ENCODE data around the gene TUBA4A. TPM values are rescaled to one million over a fixed set of nuclear protein-coding genes. Genes with fewer than 3 reads are reported as not detected.

The TUBA4A gene
- total and polyA plus RNA-seq, 2 experiments from 2014 or later: 1.6 to 6.5 TPM

DNA sequence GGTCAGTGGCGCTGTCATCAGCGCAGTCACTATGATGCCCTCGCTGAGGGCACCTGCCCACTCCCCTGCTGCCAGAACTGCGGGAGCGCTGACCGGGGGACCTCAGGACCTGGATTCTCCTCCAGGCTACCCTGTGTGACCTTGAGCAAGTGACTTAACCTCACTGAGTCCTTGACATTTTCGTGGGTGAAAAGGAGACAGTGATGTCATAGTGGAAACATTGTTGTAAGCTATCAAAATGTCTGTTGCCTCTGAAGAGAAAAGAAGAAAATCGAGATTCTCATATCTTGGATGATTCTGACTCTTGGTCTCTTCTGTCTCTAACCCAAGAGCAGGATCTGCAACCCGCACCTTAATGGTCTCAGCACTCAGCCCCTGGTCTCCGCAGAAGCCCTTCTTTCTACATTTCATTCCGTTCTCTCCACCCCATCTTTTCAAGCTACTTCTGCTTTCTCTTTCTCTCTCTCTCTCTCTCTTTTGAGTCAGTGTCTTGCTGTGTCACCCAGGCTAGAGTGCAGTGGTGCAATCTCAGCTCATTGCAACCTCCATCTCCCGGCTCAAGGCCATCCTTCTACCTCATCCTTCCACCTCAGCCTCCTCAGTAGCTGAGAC lies 978 bp upstream of the TUBA4A start:
- Histone ChIP-seq H3K4me1 (ENCODE audit: low read depth) (peaks cover 12% of the 10 kb centered on the region), H3K9me3 (ENCODE audit: low read depth) (no peaks in the 10 kb centered on the region), H3K27ac (no peak overlapping the region), H3K4me3 (peak overlapping the region; percentile 33), H3K27me3 (peaks cover 82% of the 10 kb centered on the region), H3K36me3 (no peaks in the 10 kb centered on the region)
- DNase-seq (ENCODE audit: low read depth in 1 of 2, low spot score in 1 of 2): no peak
- TF ChIP-seq, protein P1, sequence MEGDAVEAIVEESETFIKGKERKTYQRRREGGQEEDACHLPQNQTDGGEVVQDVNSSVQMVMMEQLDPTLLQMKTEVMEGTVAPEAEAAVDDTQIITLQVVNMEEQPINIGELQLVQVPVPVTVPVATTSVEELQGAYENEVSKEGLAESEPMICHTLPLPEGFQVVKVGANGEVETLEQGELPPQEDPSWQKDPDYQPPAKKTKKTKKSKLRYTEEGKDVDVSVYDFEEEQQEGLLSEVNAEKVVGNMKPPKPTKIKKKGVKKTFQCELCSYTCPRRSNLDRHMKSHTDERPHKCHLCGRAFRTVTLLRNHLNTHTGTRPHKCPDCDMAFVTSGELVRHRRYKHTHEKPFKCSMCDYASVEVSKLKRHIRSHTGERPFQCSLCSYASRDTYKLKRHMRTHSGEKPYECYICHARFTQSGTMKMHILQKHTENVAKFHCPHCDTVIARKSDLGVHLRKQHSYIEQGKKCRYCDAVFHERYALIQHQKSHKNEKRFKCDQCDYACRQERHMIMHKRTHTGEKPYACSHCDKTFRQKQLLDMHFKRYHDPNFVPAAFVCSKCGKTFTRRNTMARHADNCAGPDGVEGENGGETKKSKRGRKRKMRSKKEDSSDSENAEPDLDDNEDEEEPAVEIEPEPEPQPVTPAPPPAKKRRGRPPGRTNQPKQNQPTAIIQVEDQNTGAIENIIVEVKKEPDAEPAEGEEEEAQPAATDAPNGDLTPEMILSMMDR (IDR thresholded peaks at IDR 0.05; ENCODE audit: low read depth, low read length): no peak

DNA sequence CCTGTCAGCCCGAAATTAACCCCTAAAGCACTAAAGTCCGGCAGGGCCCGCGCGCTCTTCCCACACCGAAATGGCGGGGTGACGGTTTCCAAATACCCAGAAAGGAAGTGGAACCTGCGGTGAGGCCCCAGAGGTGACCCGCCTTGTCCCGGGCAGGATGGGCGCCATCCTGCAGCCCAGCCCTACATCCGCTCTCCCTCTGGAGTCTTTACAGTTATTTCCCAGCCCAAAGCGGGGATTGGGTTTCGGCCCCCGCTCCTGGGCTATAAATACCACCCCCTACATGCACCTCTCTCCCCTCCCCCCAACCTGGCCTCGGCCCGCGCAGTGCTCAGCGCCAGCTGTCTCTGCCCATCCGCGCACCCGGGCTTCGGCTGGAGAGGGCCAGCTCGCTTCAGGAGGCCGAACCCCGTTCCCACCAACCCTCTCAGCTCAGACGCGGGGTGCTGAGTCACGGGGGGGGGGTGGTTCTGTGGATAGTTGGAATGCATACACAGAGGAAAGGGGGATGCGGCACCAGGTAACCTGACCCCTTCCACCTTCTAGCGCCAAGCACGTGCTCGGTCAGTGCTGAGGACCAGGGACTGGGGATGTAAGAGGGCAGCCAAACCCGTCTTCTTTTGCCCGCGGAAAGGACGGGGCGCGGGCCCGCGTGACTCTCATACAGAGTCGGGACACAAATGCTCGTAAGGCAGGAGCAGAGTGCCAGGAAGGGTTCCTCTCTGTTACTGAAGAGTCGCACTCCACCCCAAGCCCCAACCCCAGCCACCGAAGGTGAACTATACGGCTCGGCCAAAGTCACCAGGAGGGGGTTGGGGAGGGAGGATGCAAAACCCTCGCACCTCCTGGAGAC lies 592 bp downstream of the TUBA4A start, which contains the start of gene TUBA4B:
Gene TUBA4B (plus strand): TSS at position 344 of the 853 bp plus-strand sequence. CDS start 165 bp downstream, at position 509.
- H3K27me3 ChIP-seq: peaks cover 69% of the 10 kb centered on the region
- H3K36me3 ChIP-seq: no peaks in the 10 kb centered on the region
- TF ChIP-seq, protein P1 (IDR thresholded peaks at IDR 0.05; ENCODE audit: low read depth, low read length): no peak
- peaks cover 12% of the 10 kb centered on the region for H3K4me1 ChIP-seq (ENCODE audit: low read depth)
- no peak within 1 kb of the TSS for H3K27ac ChIP-seq
- peak within 1 kb of the TSS; percentile 33 for H3K4me3 ChIP-seq
- no peak for DNase-seq (ENCODE audit: low read depth in 1 of 2, low spot score in 1 of 2)
- no peaks in the 10 kb centered on the region for H3K9me3 ChIP-seq (ENCODE audit: low read depth)

DNA sequence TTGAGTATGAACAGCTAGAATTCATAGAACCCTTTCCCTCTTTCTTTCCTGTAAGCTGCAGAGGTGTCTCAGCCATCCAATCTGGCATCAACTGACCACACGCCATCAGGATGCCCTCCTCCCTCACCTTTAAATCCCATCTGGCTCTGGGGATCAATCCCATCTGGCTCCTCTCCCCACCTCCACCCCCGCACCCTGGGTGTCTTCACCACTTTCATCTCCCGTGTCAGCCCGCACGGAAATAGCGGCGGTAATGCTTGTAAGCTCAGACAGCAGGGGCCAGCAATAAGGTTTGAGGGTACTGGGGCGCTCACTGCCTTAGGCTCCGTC lies 1.2 kb downstream of the TUBA4A start:
- TF ChIP-seq, protein P1 (IDR thresholded peaks at IDR 0.05; ENCODE audit: low read depth, low read length): no peak
- Histone ChIP-seq H3K9me3 (ENCODE audit: low read depth) (no peaks in the 10 kb centered on the region), H3K27me3 (peaks cover 64% of the 10 kb centered on the region), H3K36me3 (no peaks in the 10 kb centered on the region), H3K4me3 (no peak overlapping the region), H3K4me1 (ENCODE audit: low read depth) (peaks cover 12% of the 10 kb centered on the region), H3K27ac (no peak overlapping the region)
- DNase-seq (ENCODE audit: low read depth in 1 of 2, low spot score in 1 of 2): no peak

DNA sequence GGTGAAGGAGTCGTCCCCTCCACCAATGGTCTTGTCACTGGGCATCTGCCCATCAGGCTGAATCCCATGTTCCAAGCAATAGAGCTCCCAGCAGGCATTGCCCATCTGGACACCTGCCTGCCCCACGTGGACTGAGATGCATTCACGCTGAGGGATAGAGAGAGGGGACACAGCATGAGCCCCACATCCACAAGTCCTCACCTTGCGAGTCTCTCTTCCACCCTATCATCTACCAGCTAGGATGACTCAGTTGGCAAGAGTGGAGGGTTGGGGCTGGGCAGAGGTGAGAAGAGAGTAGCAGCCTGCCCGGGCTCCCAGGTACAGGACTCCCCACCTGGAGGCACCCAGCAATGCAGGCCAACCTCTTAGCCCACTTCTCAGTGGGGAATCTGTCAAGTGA lies 1.6 kb downstream of the TUBA4A start:
- Histone ChIP-seq H3K36me3 (no peaks in the 10 kb centered on the region), H3K4me1 (ENCODE audit: low read depth) (peaks cover 12% of the 10 kb centered on the region), H3K9me3 (ENCODE audit: low read depth) (no peaks in the 10 kb centered on the region), H3K27ac (no peak overlapping the region), H3K4me3 (no peak overlapping the region), H3K27me3 (peaks cover 59% of the 10 kb centered on the region)
- TF ChIP-seq, protein P1 (IDR thresholded peaks at IDR 0.05; ENCODE audit: low read depth, low read length): no peak
- no peak for DNase-seq (ENCODE audit: low read depth in 1 of 2, low spot score in 1 of 2)

DNA sequence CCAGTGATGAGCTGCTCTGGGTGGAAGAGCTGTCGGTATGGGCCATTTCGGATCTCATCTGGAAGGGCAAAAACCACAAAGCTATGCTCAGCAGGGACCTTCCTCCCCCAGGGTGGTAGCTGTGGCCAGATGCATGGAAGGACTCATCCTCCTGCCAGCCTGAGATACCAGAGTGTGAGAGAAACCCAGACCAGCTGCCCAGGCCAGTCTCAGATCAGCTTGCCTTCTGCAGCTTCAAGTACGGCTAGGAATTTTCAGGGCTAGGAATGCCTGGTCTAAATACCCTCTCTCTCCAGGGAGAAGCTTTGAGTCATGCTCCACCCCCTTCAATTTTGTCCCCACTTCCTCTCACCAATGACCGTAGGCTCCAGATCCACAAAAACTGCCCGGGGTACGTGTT lies 2.1 kb downstream of the TUBA4A start:
- peaks cover 12% of the 10 kb centered on the region for H3K4me1 ChIP-seq (ENCODE audit: low read depth)

More for the DNA sequence above, 2.1 kb downstream of the TUBA4A start:
- no peak for DNase-seq (ENCODE audit: low read depth in 1 of 2, low spot score in 1 of 2)
- peaks cover 55% of the 10 kb centered on the region for H3K27me3 ChIP-seq
- TF ChIP-seq, protein P1 (IDR thresholded peaks at IDR 0.05; ENCODE audit: low read depth, low read length): no peak
- no peak overlapping the region for H3K27ac ChIP-seq
- H3K36me3 ChIP-seq: no peaks in the 10 kb centered on the region
- H3K4me3 ChIP-seq: no peak overlapping the region
- no peaks in the 10 kb centered on the region for H3K9me3 ChIP-seq (ENCODE audit: low read depth)

Data from cardiac muscle cell (in vitro differentiated cells and primary cell).